Measurements from ENCODE around the gene CYTH2.

GRCh38 chr19:48436586-48436985, 32.6 kb upstream of the CYTH2 start:
- TF ChIP-seq POLR2A (IDR thresholded peaks at IDR 0.05), result no peak
- TF ChIP-seq CTCF (IDR thresholded peaks at IDR 0.05), result no peak
